Esophagus squamous epithelium (tissue), 5 donors: Measurements from ENCODE around the gene MYO7B. TPM values are rescaled to one million over a fixed set of nuclear protein-coding genes. Genes with fewer than 3 reads are reported as not detected.

ENCODE experiments used
- DNase-seq: peaks from one replicate; lab custom pipeline; 2025; lab: John Stamatoyannopoulos, UW
- H3K27ac ChIP-seq, 4 donors: fragments of 200-600 bp; sonication (generic); one replicate each; pipeline ENCODE4 v1.5.1; 2016 to 2019; ENCODE audit warnings: mild to moderate bottlenecking in 1 of 4
- H3K27me3 ChIP-seq, 4 donors: fragments of 200-600 bp; sonication (generic); 1 replicate in 3 of 4; 2 replicates in 1 of 4; pipeline versions ENCODE4 v1.5.1 to v1.6.0; 2017 to 2021; ENCODE audit warnings: antibody characterized with exemption in 1 of 4
- H3K36me3 ChIP-seq, 3 donors: fragments of 200-600 bp; sonication (generic); one replicate each; pipeline ENCODE4 v1.5.1; 2016 to 2019
- H3K4me1 ChIP-seq, 3 donors: fragments of 200-600 bp; sonication (generic); one replicate each; pipeline ENCODE4 v1.5.1; 2017 to 2019
- H3K4me3 ChIP-seq, 4 donors: fragments of 200-600 bp; sonication (generic); 1 replicate in 3 of 4; 2 replicates in 1 of 4; pipeline ENCODE4 v1.5.1; 2016 to 2019; ENCODE audit warnings: mild to moderate bottlenecking in 2 of 4, moderate library complexity in 1 of 4
- H3K9me3 ChIP-seq, 3 donors: fragments of 200-600 bp; sonication (generic); one replicate each; pipeline ENCODE4 v1.5.1; 2016 to 2019
- CTCF ChIP-seq, 6 experiments: fragments of 450-650 bp in 4 of 6; fragments of 200-600 bp in 2 of 6; sonication (generic) in 2 of 6; IDR thresholded peaks; one replicate each; pipeline ENCODE4 v1.5.1; 2016 to 2019; ENCODE audit warnings: antibody characterized with exemption in 6 of 6, mild to moderate bottlenecking in 4 of 6, moderate library complexity in 4 of 6
- POLR2A ChIP-seq, 4 donors: fragments of 450-650 bp; IDR thresholded peaks; one replicate each; pipeline ENCODE4 v1.6.1; 2017; ENCODE audit warnings: antibody characterized with exemption in 4 of 4, mild to moderate bottlenecking in 4 of 4, moderate library complexity in 3 of 4
- WGBS, 2 donors: methylation state at CpG; one replicate each; pipeline ENCODE4 v1.1.5; 2018; 5-methylcytosine and 5-hydroxymethylcytosine counted together
- intact Hi-C: fragments of 100-400 bp; cut with DNase I; formaldehyde crosslinking; loops from one replicate; pipeline ENCODE4 v1.15.0; 2022
- total RNA-seq, 4 donors: library from RNA; depleted of rRNA; stranded (reverse); fragments of >200 nt; gene quantifications; one replicate each; pipeline ENCODE4 v1.1.0, GENCODE V29; 2016
- donor health status: DM: yes; HTN: yes; CAD: no.

MYO7B gene
- total RNA-seq, 4 donors from 2014 or later: 0.19 TPM; not detected in 3

- WGBS, 2 donors: 69 to 77% methylated on average over 4 to 5 of the region's 5 CpGs
These were observed 37.4 kb downstream of the MYO7B start for GRCh38 chr2:127572841-127573240.

GRCh38 chr2:127573298-127573697 is 37.8 kb downstream of the MYO7B start:
- TF ChIP-seq CTCF (IDR thresholded peaks at IDR 0.05): no peak
- no peak for TF ChIP-seq POLR2A (IDR thresholded peaks at IDR 0.05)
- DNase-seq: no peak
- Histone ChIP-seq H3K36me3 (no peaks in the 10 kb centered on the region), H3K4me3 (no peak overlapping the region), H3K27ac (no peak overlapping the region), H3K4me1 (peaks cover 0 to 24% (median 17%) of the 10 kb centered on the region in 3 donors), H3K27me3 (no peaks in the 10 kb centered on the region), H3K9me3 (no peaks in the 10 kb centered on the region)
- intact Hi-C loops: no loop called here
- 87 to 88% methylated on average over 6 of the region's 6 CpGs for WGBS, 2 donors

More at GRCh38 chr2:127572841-127573240, 37.4 kb downstream of the MYO7B start:
- H3K27ac ChIP-seq: no peak overlapping the region
- no peak for DNase-seq
- H3K4me1 ChIP-seq: peaks cover 0 to 24% (median 17%) of the 10 kb centered on the region in 3 donors
- H3K36me3 ChIP-seq: no peaks in the 10 kb centered on the region
- H3K9me3 ChIP-seq: no peaks in the 10 kb centered on the region
- intact Hi-C loops: no loop called here
- no peaks in the 10 kb centered on the region for H3K27me3 ChIP-seq
- no peak overlapping the region for H3K4me3 ChIP-seq
- TF ChIP-seq POLR2A (IDR thresholded peaks at IDR 0.05): no peak
- no peak for TF ChIP-seq CTCF (IDR thresholded peaks at IDR 0.05)

- no peak overlapping the region for H3K4me3 ChIP-seq
These were observed 38.3 kb downstream of the MYO7B start for GRCh38 chr2:127573771-127574170.

GRCh38 chr2:127574656-127575055 is 39.2 kb downstream of the MYO7B start:
- Histone ChIP-seq H3K27ac (no peak overlapping the region), H3K4me1 (peaks cover 0 to 13% (median 12%) of the 10 kb centered on the region in 3 donors), H3K9me3 (no peaks in the 10 kb centered on the region), H3K27me3 (no peaks in the 10 kb centered on the region), H3K4me3 (no peak overlapping the region), H3K36me3 (no peaks in the 10 kb centered on the region)
- TF ChIP-seq POLR2A (IDR thresholded peaks at IDR 0.05): no peak
- no peak for TF ChIP-seq CTCF (IDR thresholded peaks at IDR 0.05)
- intact Hi-C loops: no loop called here
- no peak for DNase-seq
- WGBS, 2 donors: 80 to 88% methylated on average over 3 of the region's 3 CpGs

More at GRCh38 chr2:127573771-127574170, 38.3 kb downstream of the MYO7B start:
- DNase-seq: no peak
- Histone ChIP-seq H3K27me3 (no peaks in the 10 kb centered on the region), H3K9me3 (no peaks in the 10 kb centered on the region), H3K4me1 (peaks cover 0 to 22% (median 17%) of the 10 kb centered on the region in 3 donors), H3K36me3 (no peaks in the 10 kb centered on the region), H3K27ac (no peak overlapping the region)
- TF ChIP-seq CTCF (IDR thresholded peaks at IDR 0.05) (no peak), POLR2A (IDR thresholded peaks at IDR 0.05) (no peak)
- intact Hi-C loops: no loop called here
- 94 to 95% methylated on average over 16 of the region's 17 CpGs for WGBS, 2 donors

GRCh38 chr2:127575185-127575765 is 39.8 kb downstream of the MYO7B start:
- Histone ChIP-seq H3K9me3 (no peaks in the 10 kb centered on the region), H3K4me3 (no peak overlapping the region), H3K27me3 (no peaks in the 10 kb centered on the region), H3K27ac (no peak overlapping the region), H3K36me3 (no peaks in the 10 kb centered on the region), H3K4me1 (peaks cover 0 to 12% (median 6%) of the 10 kb centered on the region in 3 donors)
- TF ChIP-seq CTCF (IDR thresholded peaks at IDR 0.05): no peak
- no peak for TF ChIP-seq POLR2A (IDR thresholded peaks at IDR 0.05)
- 78 to 83% methylated on average over 4 of the region's 4 CpGs for WGBS, 2 donors
- intact Hi-C loops: no loop called here
- no peak for DNase-seq
